Panc1 (cell line): ENCODE measurements around the gene TAP2. TPM values are rescaled to one million over a fixed set of nuclear protein-coding genes. Genes with fewer than 3 reads are reported as not detected.

Source experiments
- ATAC-seq: fragments of 200-7000 bp; cut with Tn5 transposase; 2 replicates; pipeline ENCODE4 v1.9.1; 2020; ENCODE audit warnings: mild to moderate bottlenecking, moderate library complexity
- BruUV-seq: library from RNA; stranded (reverse); fragments of 400-500 nt; replicated peaks from 2 replicates; lab custom pipeline; 2021; lab: Mats Ljungman, UMichigan
- CTCF ChIA-PET: fragments of 300-600 bp; sonication (Branson Sonifier 250); formaldehyde crosslinking; loops from one replicate; lab custom pipeline; 2022; ENCODE audit warnings: antibody characterized with exemption; lab: Charles Lee
- POLR2A ChIA-PET: fragments of 300-600 bp; sonication (Branson Sonifier 250); formaldehyde crosslinking; loops from one replicate; lab custom pipeline; 2022; ENCODE audit warnings: antibody characterized with exemption; lab: Charles Lee
- DNase-seq: peaks from one replicate; pipeline ENCODE4 v3.0.0-alpha.2; 2010; ENCODE audit warnings: low read depth, low spot score
- H3K27ac ChIP-seq: 2 replicates; pipeline ENCODE4 v1.5.1; 2011; ENCODE audit warnings: mild to moderate bottlenecking, low read length, inconsistent platforms
- H3K27me3 ChIP-seq: fragments of 200-500 bp; sonication (Bioruptor generic); 2 replicates; pipeline ENCODE4 v1.6.0; 2014; ENCODE audit warnings: low read length, inconsistent platforms; ENCODE audit not compliant: control insufficient read depth, insufficient read depth
- H3K36me3 ChIP-seq: fragments of 200-500 bp; sonication (Bioruptor generic); 2 replicates; pipeline ENCODE4 v1.5.1; 2014; ENCODE audit warnings: inconsistent platforms, mild to moderate bottlenecking, low read length, moderate library complexity; ENCODE audit not compliant: control insufficient read depth, insufficient read depth
- H3K4me1 ChIP-seq: 2 replicates; pipeline ENCODE4 v1.5.1; 2011; ENCODE audit warnings: inconsistent platforms, mild to moderate bottlenecking, low read length, moderate library complexity; ENCODE audit not compliant: control insufficient read depth, insufficient read depth
- H3K4me3 ChIP-seq, 2 experiments: 2 replicates each; pipeline ENCODE4 v1.5.1; 2011 to 2012; ENCODE audit warnings: low read depth in 2 of 2, low read length in 2 of 2, mild to moderate bottlenecking in 2 of 2, inconsistent platforms in 1 of 2, moderate library complexity in 1 of 2
- H3K9me3 ChIP-seq: fragments of 200-500 bp; sonication (Bioruptor generic); 2 replicates; pipeline ENCODE4 v1.5.1; 2014; ENCODE audit warnings: low read depth, mild to moderate bottlenecking, inconsistent platforms, low read length, moderate library complexity; ENCODE audit not compliant: control insufficient read depth, insufficient read depth
- POLR2AphosphoS5 ChIP-seq: IDR thresholded peaks from 2 replicates; pipeline ENCODE4 v1.6.1; 2012; ENCODE audit warnings: mild to moderate bottlenecking, low read depth, low read length, moderate library complexity
- SIN3A ChIP-seq: IDR thresholded peaks from 2 replicates; pipeline ENCODE4 v1.6.1; 2012; ENCODE audit warnings: low read depth, mild to moderate bottlenecking, low read length, moderate library complexity, borderline replicate concordance; ENCODE audit not compliant: insufficient read depth
- TCF7L2 ChIP-seq: IDR thresholded peaks from 2 replicates; pipeline ENCODE4 v1.6.1; 2011; ENCODE audit warnings: mild to moderate bottlenecking, low read depth, low read length, inconsistent platforms
- in situ Hi-C: cut with HindIII; loops from 2 replicates; pipeline ENCODE4 v1.10.0; 2016; ENCODE audit warnings: low sequenced_read_pairs, low pct_unique_long_range_greater_than_20kb
- intact Hi-C: fragments of 100-400 bp; cut with micrococcal nuclease; formaldehyde crosslinking; loops from one replicate; pipeline ENCODE4 v1.10.0; 2022; ENCODE audit not compliant: unreplicated experiment
- total RNA-seq: library from RNA; stranded (reverse); gene quantifications from one replicate; pipeline ENCODE4 v1.2.1, GENCODE V29; 2021; ENCODE audit not compliant: unreplicated experiment
- TF ChIP-seq, protein P1 (sequence below): fragments of 450-650 bp; IDR thresholded peaks from 2 replicates; pipeline ENCODE4 v1.5.1; 2017; ENCODE audit warnings: mild to moderate bottlenecking
- TF ChIP-seq, protein P2 (sequence below), 2 experiments: IDR thresholded peaks; 2 replicates each; pipeline ENCODE4 v1.6.1; 2011 to 2012; ENCODE audit warnings: low read depth in 2 of 2, control low read depth in 1 of 2, low read length in 1 of 2, mild to moderate bottlenecking in 1 of 2, moderate library complexity in 1 of 2; ENCODE audit not compliant: insufficient read depth in 1 of 2

TAP2 gene
- total RNA-seq, 1 experiment from 2014 or later = 93.6 TPM

GRCh38 chr6:32847795-32848194 lies 9.3 kb upstream of the TAP2 start:
- Histone ChIP-seq H3K4me3 (no peak overlapping the region), H3K27ac (no peak overlapping the region), H3K27me3 (no peaks in the 10 kb centered on the region), H3K9me3 (no peaks in the 10 kb centered on the region), H3K4me1 (peaks cover 11% of the 10 kb centered on the region), H3K36me3 (peaks cover 4% of the 10 kb centered on the region; the same call in 1 of the 2 replicates)
- ChIA-PET CTCF (no interaction called here), POLR2A (no interaction called here)
- ATAC-seq = no peak
- BruUV-seq = no TSS peak
- intact Hi-C loops = no loop called here
- in situ Hi-C loops = no loop called here
- DNase-seq = no peak
- TF ChIP-seq SIN3A (no peak), TCF7L2 (no peak), POLR2AphosphoS5 (no peak)
- TF ChIP-seq, protein P1, sequence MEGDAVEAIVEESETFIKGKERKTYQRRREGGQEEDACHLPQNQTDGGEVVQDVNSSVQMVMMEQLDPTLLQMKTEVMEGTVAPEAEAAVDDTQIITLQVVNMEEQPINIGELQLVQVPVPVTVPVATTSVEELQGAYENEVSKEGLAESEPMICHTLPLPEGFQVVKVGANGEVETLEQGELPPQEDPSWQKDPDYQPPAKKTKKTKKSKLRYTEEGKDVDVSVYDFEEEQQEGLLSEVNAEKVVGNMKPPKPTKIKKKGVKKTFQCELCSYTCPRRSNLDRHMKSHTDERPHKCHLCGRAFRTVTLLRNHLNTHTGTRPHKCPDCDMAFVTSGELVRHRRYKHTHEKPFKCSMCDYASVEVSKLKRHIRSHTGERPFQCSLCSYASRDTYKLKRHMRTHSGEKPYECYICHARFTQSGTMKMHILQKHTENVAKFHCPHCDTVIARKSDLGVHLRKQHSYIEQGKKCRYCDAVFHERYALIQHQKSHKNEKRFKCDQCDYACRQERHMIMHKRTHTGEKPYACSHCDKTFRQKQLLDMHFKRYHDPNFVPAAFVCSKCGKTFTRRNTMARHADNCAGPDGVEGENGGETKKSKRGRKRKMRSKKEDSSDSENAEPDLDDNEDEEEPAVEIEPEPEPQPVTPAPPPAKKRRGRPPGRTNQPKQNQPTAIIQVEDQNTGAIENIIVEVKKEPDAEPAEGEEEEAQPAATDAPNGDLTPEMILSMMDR = no peak
- TF ChIP-seq, protein P2, sequence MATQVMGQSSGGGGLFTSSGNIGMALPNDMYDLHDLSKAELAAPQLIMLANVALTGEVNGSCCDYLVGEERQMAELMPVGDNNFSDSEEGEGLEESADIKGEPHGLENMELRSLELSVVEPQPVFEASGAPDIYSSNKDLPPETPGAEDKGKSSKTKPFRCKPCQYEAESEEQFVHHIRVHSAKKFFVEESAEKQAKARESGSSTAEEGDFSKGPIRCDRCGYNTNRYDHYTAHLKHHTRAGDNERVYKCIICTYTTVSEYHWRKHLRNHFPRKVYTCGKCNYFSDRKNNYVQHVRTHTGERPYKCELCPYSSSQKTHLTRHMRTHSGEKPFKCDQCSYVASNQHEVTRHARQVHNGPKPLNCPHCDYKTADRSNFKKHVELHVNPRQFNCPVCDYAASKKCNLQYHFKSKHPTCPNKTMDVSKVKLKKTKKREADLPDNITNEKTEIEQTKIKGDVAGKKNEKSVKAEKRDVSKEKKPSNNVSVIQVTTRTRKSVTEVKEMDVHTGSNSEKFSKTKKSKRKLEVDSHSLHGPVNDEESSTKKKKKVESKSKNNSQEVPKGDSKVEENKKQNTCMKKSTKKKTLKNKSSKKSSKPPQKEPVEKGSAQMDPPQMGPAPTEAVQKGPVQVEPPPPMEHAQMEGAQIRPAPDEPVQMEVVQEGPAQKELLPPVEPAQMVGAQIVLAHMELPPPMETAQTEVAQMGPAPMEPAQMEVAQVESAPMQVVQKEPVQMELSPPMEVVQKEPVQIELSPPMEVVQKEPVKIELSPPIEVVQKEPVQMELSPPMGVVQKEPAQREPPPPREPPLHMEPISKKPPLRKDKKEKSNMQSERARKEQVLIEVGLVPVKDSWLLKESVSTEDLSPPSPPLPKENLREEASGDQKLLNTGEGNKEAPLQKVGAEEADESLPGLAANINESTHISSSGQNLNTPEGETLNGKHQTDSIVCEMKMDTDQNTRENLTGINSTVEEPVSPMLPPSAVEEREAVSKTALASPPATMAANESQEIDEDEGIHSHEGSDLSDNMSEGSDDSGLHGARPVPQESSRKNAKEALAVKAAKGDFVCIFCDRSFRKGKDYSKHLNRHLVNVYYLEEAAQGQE (IDR thresholded peaks at IDR 0.05; ENCODE audit: insufficient read depth in 1 of 2, low read depth in 2 of 2, low read length in 1 of 2) = no peak

- intact Hi-C loops = no loop called here
Observed at GRCh38 chr6:32847004-32847403, 8.5 kb upstream of the TAP2 start.

More at GRCh38 chr6:32847004-32847403, 8.5 kb upstream of the TAP2 start:
- Histone ChIP-seq H3K27me3 (no peaks in the 10 kb centered on the region), H3K4me3 (no peak overlapping the region), H3K36me3 (peaks cover 4% of the 10 kb centered on the region; the same call in 1 of the 2 replicates), H3K9me3 (no peaks in the 10 kb centered on the region), H3K27ac (no peak overlapping the region), H3K4me1 (peaks cover 7% of the 10 kb centered on the region)
- TF ChIP-seq, protein P1 = no peak
- in situ Hi-C loops = no loop called here
- ATAC-seq = no peak
- CTCF ChIA-PET = no interaction called here
- BruUV-seq = no TSS peak
- DNase-seq = no peak
- POLR2A ChIA-PET = no interaction called here
